HG03159 (cell line): ENCODE measurements around the gene PAQR3.

Source experiments
- ATAC-seq: cut with Tn5 transposase; IDR thresholded peaks from one replicate; pipeline ENCODE4 v1.9.1; 2021; ENCODE audit warnings: mild to moderate bottlenecking, moderate library complexity; ENCODE audit not compliant: unreplicated experiment

PAQR3 gene

GRCh38 chr4:78938868-78939666 lies at the start of gene PAQR3:
Gene PAQR3 (minus strand): TSS chr4:78939438. CDS start chr4:78939224, 214 bp downstream.
- peak; percentile 97 for ATAC-seq

GRCh38 chr4:78987683-78988082 lies 48.4 kb upstream of the PAQR3 start:
- ATAC-seq, result no peak

GRCh38 chr4:78984593-78984992 lies 45.4 kb upstream of the PAQR3 start:
- ATAC-seq, result no peak

GRCh38 chr4:78975865-78976264 lies 36.6 kb upstream of the PAQR3 start:
- ATAC-seq, result no peak

GRCh38 chr4:78971776-78972175 lies 32.5 kb upstream of the PAQR3 start:
- no peak for ATAC-seq

- no peak for ATAC-seq
Measured at GRCh38 chr4:78971326-78971725, 32.1 kb upstream of the PAQR3 start.

- ATAC-seq, result no peak
Measured at GRCh38 chr4:78962597-78963115, 23.4 kb upstream of the PAQR3 start.

- ATAC-seq, result no peak
Measured at GRCh38 chr4:78960926-78961325, 21.7 kb upstream of the PAQR3 start.

GRCh38 chr4:78956975-78957374 lies 17.7 kb upstream of the PAQR3 start:
- ATAC-seq, result no peak

- no peak for ATAC-seq
Measured at GRCh38 chr4:78953769-78954666, 14.8 kb upstream of the PAQR3 start.

GRCh38 chr4:78953231-78953630 lies 14.0 kb upstream of the PAQR3 start:
- ATAC-seq, result no peak

- peak; percentile 81 for ATAC-seq
Measured at GRCh38 chr4:78951862-78952472, 12.7 kb upstream of the PAQR3 start.

- ATAC-seq, result no peak
Measured at GRCh38 chr4:78949735-78950134, 10.5 kb upstream of the PAQR3 start.

- no peak for ATAC-seq
Measured at GRCh38 chr4:78945651-78946179, 6.5 kb upstream of the PAQR3 start.

- no peak for ATAC-seq
Measured at GRCh38 chr4:78944381-78944780, 5.1 kb upstream of the PAQR3 start.

GRCh38 chr4:78940752-78941151 lies 1.5 kb upstream of the PAQR3 start:
- peak; percentile 21 for ATAC-seq

GRCh38 chr4:78939667-78940008 lies 400 bp upstream of the PAQR3 start:
- ATAC-seq, result peak; percentile 10

- no peak for ATAC-seq
Measured at GRCh38 chr4:78938474-78938867, 767 bp downstream of the PAQR3 start.

GRCh38 chr4:78937837-78938236 lies 1.4 kb downstream of the PAQR3 start:
- ATAC-seq, result no peak

- no peak for ATAC-seq
Measured at GRCh38 chr4:78936989-78937388, 2.2 kb downstream of the PAQR3 start.

- ATAC-seq, result no peak
Measured at GRCh38 chr4:78930016-78930629, 9.1 kb downstream of the PAQR3 start.
